AG09319 (cell line): ENCODE measurements around the gene KCNIP3.
A peak's percentile ranks its signal among the peaks of the same experiment; 100 is the strongest.
"Not testable (repeated sequence)": the region's sequence is repeated elsewhere in the genome, so short reads cannot be mapped to it uniquely, and the experiment has no call there.

ENCODE experiments used
- DNase-seq: peaks from one replicate; pipeline ENCODE4 v3.0.0-alpha.2; 2010; ENCODE audit warnings: low read depth; ENCODE audit errors: extremely low read depth
- CTCF ChIP-seq: IDR thresholded peaks from 2 replicates; pipeline ENCODE4 v1.5.1; 2011; ENCODE audit warnings: low read depth, mild to moderate bottlenecking, inconsistent platforms, low read length, moderate library complexity

The KCNIP3 gene

GRCh38 chr2:95402370-95403203 lies 105.4 kb downstream of the KCNIP3 start, which contains the start of gene FAHD2A:
TSS of gene FAHD2A (plus strand) at chr2:95402708. CDS start at chr2:95405559, 2,851 bp downstream.
- peak; percentile 48 for DNase-seq
- TF ChIP-seq CTCF: no peak

- TF ChIP-seq CTCF: peak; percentile 48
- not testable (repeated sequence) for DNase-seq
Observed at GRCh38 chr2:95403204-95403721, 106.1 kb downstream of the KCNIP3 start.

- not testable (repeated sequence) for DNase-seq
Observed at GRCh38 chr2:95403824-95404223, 106.7 kb downstream of the KCNIP3 start.

GRCh38 chr2:95404676-95405075 lies 107.5 kb downstream of the KCNIP3 start:
- not testable (repeated sequence) for DNase-seq

- not testable (repeated sequence) for DNase-seq
Observed at GRCh38 chr2:95411239-95411638, 114.1 kb downstream of the KCNIP3 start.

GRCh38 chr2:95414015-95414594 lies 117.0 kb downstream of the KCNIP3 start:
- DNase-seq: peak; percentile 52
- peak; percentile 81 for TF ChIP-seq CTCF

- not testable (repeated sequence) for DNase-seq
Observed at GRCh38 chr2:95415138-95415537, 118.0 kb downstream of the KCNIP3 start.

GRCh38 chr2:95415561-95415960 lies 118.4 kb downstream of the KCNIP3 start:
- DNase-seq: not testable (repeated sequence)

- not testable (repeated sequence) for DNase-seq
Observed at GRCh38 chr2:95427196-95427867, 130.2 kb downstream of the KCNIP3 start.

GRCh38 chr2:95429748-95430467 lies 132.8 kb downstream of the KCNIP3 start:
- not testable (repeated sequence) for DNase-seq

GRCh38 chr2:95433373-95433772 lies 136.2 kb downstream of the KCNIP3 start:
- DNase-seq: not testable (repeated sequence)

GRCh38 chr2:95433973-95434372 lies 136.8 kb downstream of the KCNIP3 start:
- not testable (repeated sequence) for DNase-seq

- not testable (repeated sequence) for DNase-seq
Observed at GRCh38 chr2:95434507-95435076, 137.4 kb downstream of the KCNIP3 start.

- not testable (repeated sequence) for DNase-seq
Observed at GRCh38 chr2:95435162-95435871, 138.2 kb downstream of the KCNIP3 start.
